Neural cell (in vitro differentiated cells): Measurements from ENCODE around the gene GRK4. TPM values are rescaled to one million over a fixed set of nuclear protein-coding genes. Genes with fewer than 3 reads are reported as not detected.

ENCODE experiments used
- H2AFZ ChIP-seq: fragments of 200-600, 300-800 bp; sonication (generic), shearing (Covaris generic); 2 replicates; pipeline ENCODE4 v1.6.0; 2014; ENCODE audit warnings: low read depth, mild to moderate bottlenecking, antibody characterized with exemption, low read length, moderate library complexity
- H3F3A ChIP-seq: fragments of 200-600 bp; shearing (Covaris generic); 2 replicates; pipeline ENCODE4 v1.6.1; 2016; ENCODE audit warnings: mild to moderate bottlenecking, moderate library complexity, mixed read lengths, antibody characterized with exemption, low read length; ENCODE audit not compliant: insufficient read depth, poor library complexity, severe bottlenecking
- H3K27ac ChIP-seq: fragments of 200-600, 300-800 bp; sonication (generic), shearing (Covaris generic); 2 replicates; pipeline ENCODE4 v1.5.1; 2014; ENCODE audit warnings: mild to moderate bottlenecking, low read length, moderate library complexity
- H3K27me3 ChIP-seq: fragments of 300-800, 200-600 bp; sonication (generic), shearing (Covaris generic); 2 replicates; pipeline ENCODE4 v1.6.0; 2014; ENCODE audit warnings: mild to moderate bottlenecking, low read depth, low read length, moderate library complexity; ENCODE audit not compliant: insufficient read depth
- H3K36me3 ChIP-seq: fragments of 300-800, 200-600 bp; sonication (generic), shearing (Covaris generic); 2 replicates; pipeline ENCODE4 v1.5.1; 2014; ENCODE audit warnings: mild to moderate bottlenecking, antibody characterized with exemption, low read length, moderate library complexity; ENCODE audit not compliant: insufficient read depth
- H3K4me2 ChIP-seq: fragments of 300-800, 200-600 bp; sonication (generic), shearing (Covaris generic); 2 replicates; pipeline ENCODE4 v1.6.0; 2014; ENCODE audit warnings: mild to moderate bottlenecking, low read length
- H3K4me3 ChIP-seq: fragments of 300-800, 200-600 bp; sonication (generic), shearing (Covaris generic); 2 replicates; pipeline ENCODE4 v1.5.1; 2014; ENCODE audit warnings: mild to moderate bottlenecking, low read length, moderate library complexity
- H3K79me2 ChIP-seq: fragments of 200-600 bp; shearing (Covaris generic); replicated peaks from 2 replicates; pipeline ENCODE4 v1.6.0; 2014; ENCODE audit warnings: mild to moderate bottlenecking, low read length, moderate library complexity; ENCODE audit not compliant: insufficient read depth
- H3K9ac ChIP-seq: fragments of 300-800, 200-600 bp; sonication (generic), shearing (Covaris generic); 2 replicates; pipeline ENCODE4 v1.6.1; 2016; ENCODE audit warnings: mild to moderate bottlenecking, low read length, mixed read lengths
- H3K9me2 ChIP-seq: fragments of 200-600 bp; shearing (Covaris generic); 2 replicates; pipeline ENCODE4 v1.6.1; 2016; ENCODE audit warnings: mild to moderate bottlenecking, low read length, mixed read lengths; ENCODE audit not compliant: insufficient read depth
- H3K9me3 ChIP-seq: fragments of 200-600, 300-800 bp; sonication (generic), shearing (Covaris generic); 2 replicates; pipeline ENCODE4 v1.6.1; 2016; ENCODE audit warnings: mild to moderate bottlenecking, mixed run types, low read length, moderate library complexity, mixed read lengths
- H4K20me1 ChIP-seq: fragments of 200-600 bp; shearing (Covaris generic); 2 replicates; pipeline ENCODE4 v1.6.1; 2016; ENCODE audit warnings: mild to moderate bottlenecking, mixed run types; ENCODE audit not compliant: insufficient read depth
- EP300 ChIP-seq: fragments of 450-650 bp; conservative IDR thresholded peaks from 2 replicates; pipeline ENCODE4 v1.6.1; 2014; ENCODE audit warnings: antibody characterized with exemption, mild to moderate bottlenecking, moderate library complexity; ENCODE audit not compliant: poor library complexity, severe bottlenecking
- EZH2 ChIP-seq: fragments of 200-600, 300-800 bp; shearing (Covaris generic), sonication (generic); IDR thresholded peaks from 2 replicates; pipeline ENCODE4 v1.6.1; 2014; ENCODE audit warnings: antibody characterized with exemption, low read length, borderline replicate concordance, mild to moderate bottlenecking; ENCODE audit not compliant: insufficient read depth, poor library complexity, severe bottlenecking
- MXI1 ChIP-seq: fragments of 450-650 bp; conservative IDR thresholded peaks from 2 replicates; pipeline ENCODE4 v1.6.1; 2014; ENCODE audit warnings: antibody characterized with exemption, mild to moderate bottlenecking; ENCODE audit not compliant: poor library complexity, severe bottlenecking
- POLR2AphosphoS5 ChIP-seq: IDR thresholded peaks from 2 replicates; pipeline ENCODE4 v1.6.1; 2012
- RAD21 ChIP-seq: fragments of 450-650 bp; conservative IDR thresholded peaks from 2 replicates; pipeline ENCODE4 v1.6.1; 2014; ENCODE audit warnings: antibody characterized with exemption, mild to moderate bottlenecking, moderate library complexity
- SMC3 ChIP-seq: fragments of 450-650 bp; conservative IDR thresholded peaks from 2 replicates; pipeline ENCODE4 v1.6.1; 2014; ENCODE audit warnings: antibody characterized with exemption, mild to moderate bottlenecking, moderate library complexity; ENCODE audit not compliant: poor library complexity
- TAF1 ChIP-seq: IDR thresholded peaks from 2 replicates; pipeline ENCODE4 v1.6.1; 2012; ENCODE audit warnings: low read depth
- polyA plus RNA-seq: library from polyadenylated mRNA; depleted of rRNA; stranded (reverse); fragments of >200 nt; gene quantifications from 2 replicates; pipeline ENCODE4 v1.2.3, GENCODE V29; 2014
- TF ChIP-seq, protein P1 (sequence below): IDR thresholded peaks from 2 replicates; pipeline ENCODE4 v1.6.1; 2012; ENCODE audit warnings: borderline replicate concordance
- TF ChIP-seq, protein P2 (sequence below): fragments of 450-650 bp; IDR thresholded peaks from 2 replicates; pipeline ENCODE4 v1.5.1; 2014; ENCODE audit warnings: antibody characterized with exemption, mild to moderate bottlenecking, moderate library complexity; ENCODE audit not compliant: poor library complexity, severe bottlenecking

GRK4 gene
- polyA plus RNA-seq, 1 donor from 2014 or later = 17.4 TPM

DNA sequence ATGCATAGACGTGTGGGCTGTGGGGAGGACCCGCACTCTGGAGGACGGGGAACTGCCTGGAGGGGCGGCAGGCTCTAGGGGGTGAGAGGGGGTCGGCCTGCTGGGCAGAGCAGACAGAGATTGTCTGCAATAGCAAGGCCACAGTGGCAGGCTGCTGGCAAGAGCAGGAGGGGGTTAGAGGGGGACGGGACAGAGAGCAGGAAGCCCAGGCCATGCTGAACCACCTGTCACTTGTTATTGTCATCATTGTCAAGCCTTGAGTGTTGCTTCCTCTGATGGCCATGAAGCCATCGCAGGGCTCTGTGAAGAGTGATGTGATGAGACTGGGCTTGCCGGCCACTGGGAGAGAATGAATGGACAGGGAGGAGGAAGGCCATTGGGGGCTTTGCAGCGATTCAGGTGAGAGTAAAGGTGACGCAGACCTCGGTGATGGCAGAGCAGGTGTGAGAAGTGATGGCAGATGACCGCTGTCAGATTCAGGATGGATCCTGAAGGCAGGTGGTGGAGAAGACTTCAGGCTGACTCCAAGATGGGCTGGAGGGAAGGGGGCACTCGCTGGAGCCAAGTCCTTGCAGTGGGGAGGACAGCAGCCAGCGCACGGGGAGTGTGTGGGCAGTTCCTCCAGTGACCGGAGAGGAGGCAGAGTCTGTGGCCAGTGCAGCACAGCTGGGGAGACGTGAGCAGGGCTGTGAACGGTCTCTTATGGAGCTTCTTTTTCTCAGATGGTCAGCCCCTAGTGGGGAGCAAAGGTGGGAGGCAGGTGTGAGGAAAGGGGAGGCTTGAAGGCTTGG, 67.4 kb downstream of the GRK4 start:
- TF ChIP-seq MXI1 (no peak), TAF1 (no peak), POLR2AphosphoS5 (no peak), SMC3 (no peak), EZH2 (no peak), RAD21 (no peak), EP300 (no peak)
- TF ChIP-seq, protein P1, sequence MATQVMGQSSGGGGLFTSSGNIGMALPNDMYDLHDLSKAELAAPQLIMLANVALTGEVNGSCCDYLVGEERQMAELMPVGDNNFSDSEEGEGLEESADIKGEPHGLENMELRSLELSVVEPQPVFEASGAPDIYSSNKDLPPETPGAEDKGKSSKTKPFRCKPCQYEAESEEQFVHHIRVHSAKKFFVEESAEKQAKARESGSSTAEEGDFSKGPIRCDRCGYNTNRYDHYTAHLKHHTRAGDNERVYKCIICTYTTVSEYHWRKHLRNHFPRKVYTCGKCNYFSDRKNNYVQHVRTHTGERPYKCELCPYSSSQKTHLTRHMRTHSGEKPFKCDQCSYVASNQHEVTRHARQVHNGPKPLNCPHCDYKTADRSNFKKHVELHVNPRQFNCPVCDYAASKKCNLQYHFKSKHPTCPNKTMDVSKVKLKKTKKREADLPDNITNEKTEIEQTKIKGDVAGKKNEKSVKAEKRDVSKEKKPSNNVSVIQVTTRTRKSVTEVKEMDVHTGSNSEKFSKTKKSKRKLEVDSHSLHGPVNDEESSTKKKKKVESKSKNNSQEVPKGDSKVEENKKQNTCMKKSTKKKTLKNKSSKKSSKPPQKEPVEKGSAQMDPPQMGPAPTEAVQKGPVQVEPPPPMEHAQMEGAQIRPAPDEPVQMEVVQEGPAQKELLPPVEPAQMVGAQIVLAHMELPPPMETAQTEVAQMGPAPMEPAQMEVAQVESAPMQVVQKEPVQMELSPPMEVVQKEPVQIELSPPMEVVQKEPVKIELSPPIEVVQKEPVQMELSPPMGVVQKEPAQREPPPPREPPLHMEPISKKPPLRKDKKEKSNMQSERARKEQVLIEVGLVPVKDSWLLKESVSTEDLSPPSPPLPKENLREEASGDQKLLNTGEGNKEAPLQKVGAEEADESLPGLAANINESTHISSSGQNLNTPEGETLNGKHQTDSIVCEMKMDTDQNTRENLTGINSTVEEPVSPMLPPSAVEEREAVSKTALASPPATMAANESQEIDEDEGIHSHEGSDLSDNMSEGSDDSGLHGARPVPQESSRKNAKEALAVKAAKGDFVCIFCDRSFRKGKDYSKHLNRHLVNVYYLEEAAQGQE = no peak
- TF ChIP-seq, protein P2, sequence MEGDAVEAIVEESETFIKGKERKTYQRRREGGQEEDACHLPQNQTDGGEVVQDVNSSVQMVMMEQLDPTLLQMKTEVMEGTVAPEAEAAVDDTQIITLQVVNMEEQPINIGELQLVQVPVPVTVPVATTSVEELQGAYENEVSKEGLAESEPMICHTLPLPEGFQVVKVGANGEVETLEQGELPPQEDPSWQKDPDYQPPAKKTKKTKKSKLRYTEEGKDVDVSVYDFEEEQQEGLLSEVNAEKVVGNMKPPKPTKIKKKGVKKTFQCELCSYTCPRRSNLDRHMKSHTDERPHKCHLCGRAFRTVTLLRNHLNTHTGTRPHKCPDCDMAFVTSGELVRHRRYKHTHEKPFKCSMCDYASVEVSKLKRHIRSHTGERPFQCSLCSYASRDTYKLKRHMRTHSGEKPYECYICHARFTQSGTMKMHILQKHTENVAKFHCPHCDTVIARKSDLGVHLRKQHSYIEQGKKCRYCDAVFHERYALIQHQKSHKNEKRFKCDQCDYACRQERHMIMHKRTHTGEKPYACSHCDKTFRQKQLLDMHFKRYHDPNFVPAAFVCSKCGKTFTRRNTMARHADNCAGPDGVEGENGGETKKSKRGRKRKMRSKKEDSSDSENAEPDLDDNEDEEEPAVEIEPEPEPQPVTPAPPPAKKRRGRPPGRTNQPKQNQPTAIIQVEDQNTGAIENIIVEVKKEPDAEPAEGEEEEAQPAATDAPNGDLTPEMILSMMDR = no peak
- no peaks in the 10 kb centered on the region for H3F3A ChIP-seq
- H3K4me3 ChIP-seq = no peak overlapping the region

GRCh38 chr4:3031357-3032082, 68.1 kb downstream of the GRK4 start:
- H4K20me1 ChIP-seq = no peaks in the 10 kb centered on the region
- no peak overlapping the region for H3K4me2 ChIP-seq
- H3K79me2 ChIP-seq = no peaks in the 10 kb centered on the region
- no peak overlapping the region for H3K9ac ChIP-seq
- TF ChIP-seq, protein P2 = no peak
- TF ChIP-seq EP300 = no peak
- TF ChIP-seq POLR2AphosphoS5 = no peak
- H3K9me2 ChIP-seq = no peaks in the 10 kb centered on the region
- no peaks in the 10 kb centered on the region for H3K9me3 ChIP-seq
- H3K27ac ChIP-seq = no peak overlapping the region
- no peaks in the 10 kb centered on the region for H3K36me3 ChIP-seq
- H3F3A ChIP-seq = no peaks in the 10 kb centered on the region
- H2AFZ ChIP-seq = no peak overlapping the region
- H3K4me3 ChIP-seq = no peak overlapping the region
- H3K27me3 ChIP-seq = no peaks in the 10 kb centered on the region

More for the DNA sequence above, 67.4 kb downstream of the GRK4 start:
- Histone ChIP-seq H4K20me1 (no peaks in the 10 kb centered on the region), H2AFZ (no peak overlapping the region), H3K79me2 (no peaks in the 10 kb centered on the region), H3K4me2 (no peak overlapping the region), H3K27me3 (no peaks in the 10 kb centered on the region), H3K27ac (no peak overlapping the region), H3K9ac (no peak overlapping the region), H3K36me3 (no peaks in the 10 kb centered on the region), H3K9me3 (no peaks in the 10 kb centered on the region), H3K9me2 (no peaks in the 10 kb centered on the region)
